A549 (cell line): ENCODE results near the gene FFAR1. TPM values are rescaled to one million over a fixed set of nuclear protein-coding genes. Genes with fewer than 3 reads are reported as not detected.
A peak's percentile ranks its signal among the peaks of the same experiment; 100 is the strongest.

Experiments used
- ATAC-seq, 2 experiments: fragments of 200-7000 bp in 1 of 2; fragments of >200 bp in 1 of 2; cut with Nextera tagmentation in 1 of 2; cut with Tn5 transposase in 1 of 2; 3 replicates each; pipeline versions ENCODE4 v1.8.0 to v1.9.1; 2018 to 2020; ENCODE audit warnings: mild to moderate bottlenecking in 1 of 2, moderate library complexity in 1 of 2
- CTCF ChIA-PET: fragments of 300-600 bp; sonication (Branson Sonifier 250); formaldehyde crosslinking; extraction: SDS; loops from one replicate; lab custom pipeline; 2021; ENCODE audit warnings: antibody characterized with exemption, inconsistent platforms; lab: Yijun Ruan, JAX
- POLR2A ChIA-PET: fragments of 350-600 bp; formaldehyde crosslinking; extraction: SDS; loops from one replicate; lab custom pipeline; 2021; ENCODE audit warnings: antibody characterized with exemption, inconsistent platforms; lab: Yijun Ruan, JAX
- DNase-seq, 2 experiments: peaks; one replicate each; pipeline versions ENCODE4 v3.0.0 to v3.0.0-alpha.2; 2011 to 2016; ENCODE audit warnings: low read depth in 1 of 2, low spot score in 1 of 2
- FAIRE-seq: peaks from 2 replicates; lab custom pipeline; 2011; peaks lifted over from hg19 to GRCh38; lab: Jason Lieb, UNC
- H3K27ac ChIP-seq, 2 experiments: fragments of >200 bp; sonication (Bioruptor Twin); formaldehyde crosslinking; 3 replicates each; pipeline ENCODE4 v1.5.1; 2016 to 2017
- H3K4me1 ChIP-seq: fragments of >200 bp; sonication (Bioruptor Twin); formaldehyde crosslinking; 3 replicates; pipeline ENCODE4 v1.6.1; 2016
- H3K4me2 ChIP-seq: fragments of >200 bp; sonication (Bioruptor Twin); formaldehyde crosslinking; 3 replicates; pipeline ENCODE4 v1.6.1; 2016
- H3K4me3 ChIP-seq: fragments of >200 bp; sonication (Bioruptor Twin); formaldehyde crosslinking; 3 replicates; pipeline ENCODE4 v1.5.1; 2016
- H3K9me3 ChIP-seq: fragments of >200 bp; sonication (Bioruptor Twin); formaldehyde crosslinking; 3 replicates; pipeline ENCODE4 v1.6.1; 2016
- CBX8 ChIP-seq: fragments of 200-600 bp; sonication (generic); IDR thresholded peaks from 2 replicates; pipeline ENCODE4 v1.6.1; 2016
- CEBPB ChIP-seq, 2 experiments: fragments of >200 bp in 1 of 2; sonication (Bioruptor Twin) in 1 of 2; formaldehyde crosslinking in 1 of 2; IDR thresholded peaks; 2 replicates each; pipeline ENCODE4 v1.6.1; 2012 to 2016
- EP300 ChIP-seq, 2 experiments: fragments of >200 bp; sonication (Bioruptor Twin); formaldehyde crosslinking; IDR thresholded peaks; 2 replicates in 1 of 2; 3 replicates in 1 of 2; pipeline ENCODE4 v1.6.1; 2016 to 2017
- ESRRA ChIP-seq: fragments of 150-350 bp; IDR thresholded peaks from 2 replicates; pipeline ENCODE4 v1.6.1; 2014; ENCODE audit warnings: mild to moderate bottlenecking, low read length, borderline replicate concordance
- FOSB ChIP-seq: fragments of 250-450 bp; sonication (Bioruptor Pico); IDR thresholded peaks from 2 replicates; pipeline ENCODE4 v1.5.0; 2020; ENCODE audit warnings: mild to moderate bottlenecking, moderate library complexity
- FOXS1 ChIP-seq: fragments of 250-450 bp; sonication (Bioruptor Pico); IDR thresholded peaks from 2 replicates; pipeline ENCODE4 v1.5.0; 2020; ENCODE audit warnings: mild to moderate bottlenecking, moderate library complexity
- HEYL ChIP-seq: fragments of 250-450 bp; sonication (Bioruptor Pico); IDR thresholded peaks from 2 replicates; pipeline ENCODE4 v1.8.0; 2021; ENCODE audit warnings: mild to moderate bottlenecking, moderate library complexity
- HOXB5 ChIP-seq: fragments of 250-450 bp; sonication (Bioruptor Pico); IDR thresholded peaks from 2 replicates; pipeline ENCODE4 v1.5.0; 2020; ENCODE audit warnings: mild to moderate bottlenecking, moderate library complexity
- JUN ChIP-seq, 2 experiments: fragments of >200 bp; sonication (Bioruptor Twin); formaldehyde crosslinking; IDR thresholded peaks; 2 replicates in 1 of 2; 3 replicates in 1 of 2; pipeline ENCODE4 v1.6.1; 2016 to 2017
- KDM1A ChIP-seq: fragments of 200-600 bp; sonication (generic); IDR thresholded peaks from 2 replicates; pipeline ENCODE4 v1.6.1; 2016; ENCODE audit warnings: low read depth, mild to moderate bottlenecking
- KDM5A ChIP-seq: fragments of 200-600 bp; sonication (generic); IDR thresholded peaks from 2 replicates; pipeline ENCODE4 v1.6.1; 2016; ENCODE audit warnings: antibody characterized with exemption, mild to moderate bottlenecking
- MAFK ChIP-seq: fragments of 450-650 bp; IDR thresholded peaks from 2 replicates; pipeline ENCODE4 v1.6.1; 2014; ENCODE audit not compliant: partially characterized antibody
- MYC ChIP-seq: IDR thresholded peaks from 2 replicates; pipeline ENCODE4 v1.6.1; 2012; ENCODE audit warnings: mild to moderate bottlenecking, inconsistent platforms, low read length, improper control_type of control experiment, borderline replicate concordance
- NFE2L2 ChIP-seq: fragments of 150-350 bp; conservative IDR thresholded peaks from 2 replicates; pipeline ENCODE4 v1.6.1; 2014; ENCODE audit warnings: low read length
- NR3C1 ChIP-seq: fragments of >200 bp; sonication (Bioruptor Twin); formaldehyde crosslinking; IDR thresholded peaks from 3 replicates; pipeline ENCODE4 v1.6.1; 2017
- POLR2A ChIP-seq: IDR thresholded peaks from 2 replicates; pipeline ENCODE4 v1.6.1; 2012; ENCODE audit warnings: mild to moderate bottlenecking, low read length
- POLR2AphosphoS2 ChIP-seq: conservative IDR thresholded peaks from 2 replicates; pipeline ENCODE4 v1.6.1; 2012; ENCODE audit warnings: low read length, improper control_type of control experiment, inconsistent platforms
- RAD21 ChIP-seq, 2 experiments: fragments of >200 bp in 1 of 2; sonication (Bioruptor Twin) in 1 of 2; formaldehyde crosslinking in 1 of 2; IDR thresholded peaks in 1 of 2; conservative IDR thresholded peaks in 1 of 2; 2 replicates in 1 of 2; 3 replicates in 1 of 2; pipeline ENCODE4 v1.6.1; 2012 to 2018; ENCODE audit warnings: inconsistent platforms in 1 of 2
- RARB ChIP-seq: fragments of 250-450 bp; sonication (Bioruptor Pico); IDR thresholded peaks from 2 replicates; pipeline ENCODE4 v1.8.0; 2021; ENCODE audit warnings: mild to moderate bottlenecking, moderate library complexity
- RFX5 ChIP-seq: fragments of 450-650 bp; IDR thresholded peaks from 2 replicates; pipeline ENCODE4 v1.7.1; 2014; ENCODE audit warnings: antibody characterized with exemption, mild to moderate bottlenecking, moderate library complexity
- RNF2 ChIP-seq: fragments of 200-600 bp; sonication (generic); IDR thresholded peaks from 2 replicates; pipeline ENCODE4 v1.6.1; 2016; ENCODE audit warnings: low read depth, mild to moderate bottlenecking, antibody characterized with exemption, moderate library complexity, borderline replicate concordance
- TFCP2L1 ChIP-seq: fragments of 250-450 bp; sonication (Bioruptor Pico); IDR thresholded peaks from 2 replicates; pipeline ENCODE4 v1.5.0; 2021; ENCODE audit warnings: mild to moderate bottlenecking
- TP53 ChIP-seq: fragments of 250-450 bp; sonication (Bioruptor Pico); IDR thresholded peaks from 2 replicates; pipeline ENCODE4 v1.5.0; 2021; ENCODE audit warnings: mild to moderate bottlenecking, moderate library complexity
- ZFP36 ChIP-seq: fragments of 450-650 bp; IDR thresholded peaks from 2 replicates; pipeline ENCODE4 v1.6.1; 2014; ENCODE audit warnings: borderline replicate concordance; ENCODE audit not compliant: partially characterized antibody
- ZNF302 ChIP-seq: fragments of 250-450 bp; sonication (Bioruptor Pico); IDR thresholded peaks from 2 replicates; pipeline ENCODE4 v1.9.0; 2021; ENCODE audit warnings: inconsistent platforms, mild to moderate bottlenecking, moderate library complexity
- WGBS: methylation state at CpG from one replicate; pipeline ENCODE4 v1.1.6; 2017; ENCODE audit errors: missing lambda C conversion rate; 5-methylcytosine and 5-hydroxymethylcytosine counted together
- polyA plus RNA-seq, 4 experiments: library from polyadenylated mRNA; depleted of rRNA in 3 of 4; stranded (reverse); fragments of >200 nt; fragmentation: RNase III in 1 of 4; extraction: RNeasy Plus Mini Kit Qiagen cat#74134 plus additional on column Dnase treatment in 1 of 4; gene quantifications; 2 replicates in 3 of 4; 3 replicates in 1 of 4; pipeline ENCODE4 v1.2.3, GENCODE V29; 2011 to 2017
- TF ChIP-seq, protein P1 (sequence below): IDR thresholded peaks from 2 replicates; pipeline ENCODE4 v1.6.1; 2012
- TF ChIP-seq, protein P2 (sequence below): fragments of 250-450 bp; sonication (Bioruptor Pico); IDR thresholded peaks from 2 replicates; pipeline ENCODE4 v1.5.0; 2021; ENCODE audit warnings: mild to moderate bottlenecking, moderate library complexity, borderline replicate concordance
- TF ChIP-seq, protein P3 (sequence below): fragments of >200 bp; sonication (Bioruptor Twin); formaldehyde crosslinking; IDR thresholded peaks from 2 replicates; pipeline ENCODE4 v1.6.1; 2016
- TF ChIP-seq, protein P4 (sequence below): IDR thresholded peaks from 2 replicates; pipeline ENCODE4 v1.6.1; 2012; ENCODE audit warnings: low read depth, borderline replicate concordance
- TF ChIP-seq, protein P5 (sequence below): fragments of 200-600 bp; sonication (generic); IDR thresholded peaks from 2 replicates; pipeline ENCODE4 v1.6.1; 2016; ENCODE audit warnings: antibody characterized with exemption, mild to moderate bottlenecking, moderate library complexity

Gene FFAR1
- polyA plus RNA-seq, 2 of the 4 experiments (the other 2 are of a cell fraction): not detected

DNA sequence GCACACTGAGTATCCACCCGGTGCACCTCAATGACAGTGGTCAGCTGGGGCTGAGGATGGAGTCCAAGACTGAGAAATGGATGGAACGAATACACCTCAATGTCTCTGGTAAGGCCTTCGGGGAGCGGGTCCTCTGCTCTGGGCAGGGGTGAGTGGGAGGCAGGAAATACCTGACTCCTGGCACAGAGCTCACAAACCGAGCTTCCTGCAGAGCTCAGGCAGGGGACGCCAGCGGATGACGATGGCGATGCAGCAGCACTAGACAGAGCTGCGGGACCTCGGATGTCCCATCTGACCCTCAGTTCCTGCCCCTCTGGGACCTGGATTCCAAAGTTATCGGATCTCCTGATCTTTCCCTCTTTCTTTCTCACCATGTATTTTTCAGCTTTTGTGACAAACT lies 14.9 kb upstream of the FFAR1 start:
- no peaks in the 10 kb centered on the region for H3K4me1 ChIP-seq
- TF ChIP-seq RARB (CRISPR knock-in tag): no peak
- TF ChIP-seq CEBPB (IDR thresholded peaks at IDR 0.05): no peak
- TF ChIP-seq, protein P1, sequence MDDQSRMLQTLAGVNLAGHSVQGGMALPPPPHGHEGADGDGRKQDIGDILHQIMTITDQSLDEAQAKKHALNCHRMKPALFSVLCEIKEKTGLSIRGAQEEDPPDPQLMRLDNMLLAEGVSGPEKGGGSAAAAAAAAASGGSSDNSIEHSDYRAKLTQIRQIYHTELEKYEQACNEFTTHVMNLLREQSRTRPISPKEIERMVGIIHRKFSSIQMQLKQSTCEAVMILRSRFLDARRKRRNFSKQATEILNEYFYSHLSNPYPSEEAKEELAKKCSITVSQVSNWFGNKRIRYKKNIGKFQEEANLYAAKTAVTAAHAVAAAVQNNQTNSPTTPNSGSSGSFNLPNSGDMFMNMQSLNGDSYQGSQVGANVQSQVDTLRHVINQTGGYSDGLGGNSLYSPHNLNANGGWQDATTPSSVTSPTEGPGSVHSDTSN: no peak
- TF ChIP-seq FOSB (CRISPR knock-in tag): no peak
- TF ChIP-seq RAD21 (conservative IDR thresholded peaks at IDR 0.05 in 1 of 2, IDR thresholded peaks at IDR 0.05 in 1 of 2): no peak
- TF ChIP-seq NR3C1: no peak
- no peak for TF ChIP-seq JUN (IDR thresholded peaks at IDR 0.05)
- no peak for TF ChIP-seq TP53 (CRISPR knock-in tag)
- TF ChIP-seq ZFP36: no peak
- TF ChIP-seq KDM5A: no peak
- TF ChIP-seq, protein P2, sequence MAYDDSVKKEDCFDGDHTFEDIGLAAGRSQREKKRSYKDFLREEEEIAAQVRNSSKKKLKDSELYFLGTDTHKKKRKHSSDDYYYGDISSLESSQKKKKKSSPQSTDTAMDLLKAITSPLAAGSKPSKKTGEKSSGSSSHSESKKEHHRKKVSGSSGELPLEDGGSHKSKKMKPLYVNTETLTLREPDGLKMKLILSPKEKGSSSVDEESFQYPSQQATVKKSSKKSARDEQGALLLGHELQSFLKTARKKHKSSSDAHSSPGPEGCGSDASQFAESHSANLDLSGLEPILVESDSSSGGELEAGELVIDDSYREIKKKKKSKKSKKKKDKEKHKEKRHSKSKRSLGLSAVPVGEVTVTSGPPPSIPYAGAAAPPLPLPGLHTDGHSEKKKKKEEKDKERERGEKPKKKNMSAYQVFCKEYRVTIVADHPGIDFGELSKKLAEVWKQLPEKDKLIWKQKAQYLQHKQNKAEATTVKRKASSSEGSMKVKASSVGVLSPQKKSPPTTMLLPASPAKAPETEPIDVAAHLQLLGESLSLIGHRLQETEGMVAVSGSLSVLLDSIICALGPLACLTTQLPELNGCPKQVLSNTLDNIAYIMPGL (CRISPR knock-in tag): no peak
- TF ChIP-seq RNF2: no peak
- no peak for TF ChIP-seq NFE2L2
- TF ChIP-seq POLR2A: no peak
- TF ChIP-seq FOXS1 (CRISPR knock-in tag): no peak
- TF ChIP-seq, protein P3, sequence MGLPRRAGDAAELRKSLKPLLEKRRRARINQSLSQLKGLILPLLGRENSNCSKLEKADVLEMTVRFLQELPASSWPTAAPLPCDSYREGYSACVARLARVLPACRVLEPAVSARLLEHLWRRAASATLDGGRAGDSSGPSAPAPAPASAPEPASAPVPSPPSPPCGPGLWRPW: no peak
- no peak for TF ChIP-seq HOXB5 (CRISPR knock-in tag)
- TF ChIP-seq, protein P4, sequence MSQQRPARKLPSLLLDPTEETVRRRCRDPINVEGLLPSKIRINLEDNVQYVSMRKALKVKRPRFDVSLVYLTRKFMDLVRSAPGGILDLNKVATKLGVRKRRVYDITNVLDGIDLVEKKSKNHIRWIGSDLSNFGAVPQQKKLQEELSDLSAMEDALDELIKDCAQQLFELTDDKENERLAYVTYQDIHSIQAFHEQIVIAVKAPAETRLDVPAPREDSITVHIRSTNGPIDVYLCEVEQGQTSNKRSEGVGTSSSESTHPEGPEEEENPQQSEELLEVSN: no peak
- TF ChIP-seq RFX5: no peak
- no peak for TF ChIP-seq CBX8
- FAIRE-seq (no peak), ATAC-seq (no peak), DNase-seq (no peak)
- H3K4me3 ChIP-seq: no peak overlapping the region
- WGBS: 59% methylated on average over 12 of the region's 12 CpGs
- CTCF ChIA-PET: interaction anchor here (0.8 to 3.7 kb wide), 9 partner anchors 9 to 288 kb away, joined by 3 to 24 read pairs (median 4); no protein-coding TSS in a partner anchor
- no peak overlapping the region for H3K27ac ChIP-seq
- no peaks in the 10 kb centered on the region for H3K9me3 ChIP-seq
- no peak overlapping the region for H3K4me2 ChIP-seq
- POLR2A ChIA-PET: no interaction called here

DNA sequence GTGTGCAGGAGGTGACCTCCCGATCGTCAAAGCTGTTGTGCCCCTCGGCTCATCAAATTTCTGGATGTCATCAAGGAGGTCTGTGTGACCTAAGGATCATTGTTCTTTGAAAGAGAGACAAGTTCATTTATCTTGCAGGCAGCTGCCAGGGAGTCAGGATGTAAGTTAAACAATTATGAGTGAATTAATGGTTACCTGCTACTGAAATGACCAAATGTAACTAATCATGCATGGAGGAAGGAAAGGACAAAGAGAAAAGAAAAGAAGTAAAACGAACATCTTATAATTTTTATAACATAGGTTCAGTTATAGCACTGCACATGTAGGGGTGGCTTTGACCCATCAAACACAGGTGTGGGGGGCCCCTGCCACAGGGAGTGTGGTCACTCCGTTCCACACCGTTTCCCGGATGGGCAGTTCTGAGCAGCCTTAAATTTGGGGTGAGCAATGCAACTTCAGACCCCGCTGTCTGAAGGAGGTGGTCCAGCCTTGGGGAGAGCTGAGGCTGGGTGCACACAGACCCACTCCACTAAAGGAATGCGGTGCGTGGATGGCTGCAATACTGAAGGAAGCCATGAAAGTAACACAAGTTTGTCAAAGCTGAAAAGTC lies 13.5 kb upstream of the FFAR1 start:
- Histone ChIP-seq H3K4me3 (no peak overlapping the region), H3K27ac (no peak overlapping the region), H3K4me1 (no peaks in the 10 kb centered on the region), H3K9me3 (no peaks in the 10 kb centered on the region), H3K4me2 (no peak overlapping the region)
- ChIA-PET CTCF (interaction anchor here (0.6 to 3.7 kb wide), 9 partner anchors 18 to 615 kb away, joined by 3 to 24 read pairs (median 4); no protein-coding TSS in a partner anchor), POLR2A (no interaction called here)
- WGBS: 59% methylated on average over 10 of the region's 10 CpGs
- FAIRE-seq (peak; percentile 23), DNase-seq (no peak), ATAC-seq (no peak)
- TF ChIP-seq TP53 (CRISPR knock-in tag) (no peak), RFX5 (no peak), FOXS1 (CRISPR knock-in tag) (no peak), ZNF302 (CRISPR knock-in tag) (no peak), POLR2AphosphoS2 (no peak), KDM1A (no peak), MYC (no peak), ESRRA (no peak), MAFK (no peak), EP300 (IDR thresholded peaks at IDR 0.05) (no peak), TFCP2L1 (no peak), RAD21 (conservative IDR thresholded peaks at IDR 0.05 in 1 of 2, IDR thresholded peaks at IDR 0.05 in 1 of 2) (no peak), HEYL (CRISPR knock-in tag) (no peak), NR3C1 (no peak)
- TF ChIP-seq, protein P3: no peak
- TF ChIP-seq, protein P5, sequence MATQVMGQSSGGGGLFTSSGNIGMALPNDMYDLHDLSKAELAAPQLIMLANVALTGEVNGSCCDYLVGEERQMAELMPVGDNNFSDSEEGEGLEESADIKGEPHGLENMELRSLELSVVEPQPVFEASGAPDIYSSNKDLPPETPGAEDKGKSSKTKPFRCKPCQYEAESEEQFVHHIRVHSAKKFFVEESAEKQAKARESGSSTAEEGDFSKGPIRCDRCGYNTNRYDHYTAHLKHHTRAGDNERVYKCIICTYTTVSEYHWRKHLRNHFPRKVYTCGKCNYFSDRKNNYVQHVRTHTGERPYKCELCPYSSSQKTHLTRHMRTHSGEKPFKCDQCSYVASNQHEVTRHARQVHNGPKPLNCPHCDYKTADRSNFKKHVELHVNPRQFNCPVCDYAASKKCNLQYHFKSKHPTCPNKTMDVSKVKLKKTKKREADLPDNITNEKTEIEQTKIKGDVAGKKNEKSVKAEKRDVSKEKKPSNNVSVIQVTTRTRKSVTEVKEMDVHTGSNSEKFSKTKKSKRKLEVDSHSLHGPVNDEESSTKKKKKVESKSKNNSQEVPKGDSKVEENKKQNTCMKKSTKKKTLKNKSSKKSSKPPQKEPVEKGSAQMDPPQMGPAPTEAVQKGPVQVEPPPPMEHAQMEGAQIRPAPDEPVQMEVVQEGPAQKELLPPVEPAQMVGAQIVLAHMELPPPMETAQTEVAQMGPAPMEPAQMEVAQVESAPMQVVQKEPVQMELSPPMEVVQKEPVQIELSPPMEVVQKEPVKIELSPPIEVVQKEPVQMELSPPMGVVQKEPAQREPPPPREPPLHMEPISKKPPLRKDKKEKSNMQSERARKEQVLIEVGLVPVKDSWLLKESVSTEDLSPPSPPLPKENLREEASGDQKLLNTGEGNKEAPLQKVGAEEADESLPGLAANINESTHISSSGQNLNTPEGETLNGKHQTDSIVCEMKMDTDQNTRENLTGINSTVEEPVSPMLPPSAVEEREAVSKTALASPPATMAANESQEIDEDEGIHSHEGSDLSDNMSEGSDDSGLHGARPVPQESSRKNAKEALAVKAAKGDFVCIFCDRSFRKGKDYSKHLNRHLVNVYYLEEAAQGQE: no peak
